ENCODE measurements around the gene NRF1.

The NRF1 gene

DNA sequence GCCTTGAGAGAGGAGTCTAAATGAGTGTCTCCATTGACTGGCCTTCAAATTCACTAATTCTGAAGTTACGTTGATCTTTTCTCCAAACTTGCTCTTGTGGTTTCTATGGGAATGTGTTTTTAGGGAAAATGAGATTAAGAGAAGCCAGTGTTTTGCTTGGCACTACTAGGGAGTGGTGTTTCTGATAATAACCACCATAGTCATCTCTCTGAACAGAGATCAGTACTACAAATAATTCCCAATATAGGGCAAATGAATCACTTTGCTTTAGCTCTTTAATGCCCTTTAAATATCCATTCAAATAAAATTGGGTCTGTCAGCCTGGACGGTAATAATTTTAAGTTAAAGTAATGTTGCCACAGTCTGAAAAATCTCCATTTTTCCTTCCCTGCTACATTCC, 90.8 kb downstream of the NRF1 start:
- TF ChIP-seq SIN3A (IDR thresholded peaks at IDR 0.05; ENCODE audit: borderline replicate concordance, insufficient read depth, low read length): no peak
- TF ChIP-seq REST (IDR thresholded peaks at IDR 0.05; ENCODE audit: insufficient read depth in 1 of 2, low read depth in 2 of 2, low read length in 2 of 2): no peak
- no peak for TF ChIP-seq TAF1 (IDR thresholded peaks at IDR 0.05; ENCODE audit: borderline replicate concordance, insufficient read depth, low read length)
- no peak for TF ChIP-seq POLR2AphosphoS5 (IDR thresholded peaks at IDR 0.05; ENCODE audit: low read depth, low read length)
- TF ChIP-seq FOXP2 (optimal IDR thresholded peaks at IDR 0.05; ENCODE audit: borderline replicate concordance, extremely low read depth, extremely low read length, insufficient read depth): no peak

DNA sequence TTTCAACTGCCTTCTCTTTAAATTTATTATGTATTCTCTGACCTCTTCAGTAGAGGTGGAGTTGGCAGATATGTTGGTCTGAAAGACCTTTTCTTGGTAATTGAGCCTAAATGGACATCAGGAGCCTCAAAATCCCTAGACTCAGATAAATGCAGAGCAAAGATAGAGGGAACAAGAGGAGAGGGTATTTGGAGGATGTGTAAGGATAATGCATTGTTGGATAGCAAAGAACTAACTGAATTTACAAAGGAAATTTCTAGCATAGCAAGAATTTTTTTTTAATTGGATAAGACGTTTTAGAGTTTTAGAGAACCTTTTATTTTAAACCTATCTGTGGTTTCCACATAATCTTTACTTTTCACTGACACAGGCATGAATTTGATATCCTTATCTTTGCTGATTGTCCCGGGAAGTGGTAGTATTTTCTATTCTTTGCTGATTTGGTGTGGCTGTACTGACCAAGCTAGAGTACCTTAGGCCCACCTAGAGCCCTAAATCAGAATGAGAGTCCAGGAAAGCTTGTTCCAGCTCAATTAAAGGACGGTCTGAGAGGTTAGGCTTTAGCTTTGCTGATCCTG, 91.3 kb downstream of the NRF1 start:
- TF ChIP-seq TAF1 (IDR thresholded peaks at IDR 0.05; ENCODE audit: borderline replicate concordance, insufficient read depth, low read length) (no peak), REST (IDR thresholded peaks at IDR 0.05; ENCODE audit: insufficient read depth in 1 of 2, low read depth in 2 of 2, low read length in 2 of 2) (no peak), SIN3A (IDR thresholded peaks at IDR 0.05; ENCODE audit: borderline replicate concordance, insufficient read depth, low read length) (no peak), POLR2AphosphoS5 (IDR thresholded peaks at IDR 0.05; ENCODE audit: low read depth, low read length) (no peak), FOXP2 (optimal IDR thresholded peaks at IDR 0.05; ENCODE audit: borderline replicate concordance, extremely low read depth, extremely low read length, insufficient read depth) (no peak)

GRCh38 chr7:129703751-129704150, 92.2 kb downstream of the NRF1 start:
- no peak for TF ChIP-seq POLR2AphosphoS5 (IDR thresholded peaks at IDR 0.05; ENCODE audit: low read depth, low read length)
- TF ChIP-seq REST (IDR thresholded peaks at IDR 0.05; ENCODE audit: insufficient read depth in 1 of 2, low read depth in 2 of 2, low read length in 2 of 2): no peak
- no peak for TF ChIP-seq TAF1 (IDR thresholded peaks at IDR 0.05; ENCODE audit: borderline replicate concordance, insufficient read depth, low read length)
- TF ChIP-seq SIN3A (IDR thresholded peaks at IDR 0.05; ENCODE audit: borderline replicate concordance, insufficient read depth, low read length): no peak
- TF ChIP-seq FOXP2 (optimal IDR thresholded peaks at IDR 0.05; ENCODE audit: borderline replicate concordance, extremely low read depth, extremely low read length, insufficient read depth): no peak

- TF ChIP-seq REST (IDR thresholded peaks at IDR 0.05; ENCODE audit: insufficient read depth in 1 of 2, low read depth in 2 of 2, low read length in 2 of 2) (no peak), TAF1 (IDR thresholded peaks at IDR 0.05; ENCODE audit: borderline replicate concordance, insufficient read depth, low read length) (no peak), SIN3A (IDR thresholded peaks at IDR 0.05; ENCODE audit: borderline replicate concordance, insufficient read depth, low read length) (no peak), POLR2AphosphoS5 (IDR thresholded peaks at IDR 0.05; ENCODE audit: low read depth, low read length) (no peak), FOXP2 (optimal IDR thresholded peaks at IDR 0.05; ENCODE audit: borderline replicate concordance, extremely low read depth, extremely low read length, insufficient read depth) (no peak)
Measured at GRCh38 chr7:129707910-129708499, 96.5 kb downstream of the NRF1 start.
